ENCODE measurements around the gene SNAI3. TPM values are rescaled to one million over a fixed set of nuclear protein-coding genes. Genes with fewer than 3 reads are reported as not detected.
A peak's percentile ranks its signal among the peaks of the same experiment; 100 is the strongest.

SNAI3 gene
- total RNA-seq, 6 experiments from 2014 or later: 0.15 to 0.98 (median 0.35) TPM

- H3K4me1 ChIP-seq: no peaks in the 10 kb centered on the region
- peaks cover 0 to 9% (median 1%) of the 10 kb centered on the region in 4 donors for H3K36me3 ChIP-seq
- intact Hi-C loops (cut with DNase I): no loop called here
- H3K9me3 ChIP-seq: no peaks in the 10 kb centered on the region
- peak in 1 of 3 donors; percentile 55 for DNase-seq
- ATAC-seq: no peak
- no peak overlapping the region for H3K27ac ChIP-seq
- no CpG with 5 or more reads among the region's 15 CpGs for WGBS (ENCODE audit: insufficient coverage, low coverage, low lambda C conversion rate, missing lambda C conversion rate)
- no peaks in the 10 kb centered on the region for H3K27me3 ChIP-seq
- TF ChIP-seq POLR2A (IDR thresholded peaks at IDR 0.05): no peak
- TF ChIP-seq CTCF (IDR thresholded peaks at IDR 0.05): no peak
- H3K4me3 ChIP-seq: no peak overlapping the region
Measured at GRCh38 chr16:88695218-88695617, 8.9 kb upstream of the SNAI3 start.

- TF ChIP-seq POLR2A (IDR thresholded peaks at IDR 0.05): no peak
- no peak for TF ChIP-seq CTCF (IDR thresholded peaks at IDR 0.05)
- WGBS (ENCODE audit: insufficient coverage, low coverage, low lambda C conversion rate, missing lambda C conversion rate): 100% methylated on average over 1 of the region's 37 CpGs
- H3K9me3 ChIP-seq: no peaks in the 10 kb centered on the region
- peak in 1 of 3 donors; percentile 47 for DNase-seq
- intact Hi-C loops (cut with DNase I): no loop called here
- no peak overlapping the region for H3K27ac ChIP-seq
- no peak overlapping the region for H3K4me3 ChIP-seq
- no peaks in the 10 kb centered on the region for H3K4me1 ChIP-seq
- no peaks in the 10 kb centered on the region for H3K27me3 ChIP-seq
- ATAC-seq: no peak
- peaks cover 0 to 8% (median 1%) of the 10 kb centered on the region in 4 donors for H3K36me3 ChIP-seq
Measured at GRCh38 chr16:88694221-88695087, 8.1 kb upstream of the SNAI3 start.

GRCh38 chr16:88693420-88694177, 7.3 kb upstream of the SNAI3 start:
- TF ChIP-seq CTCF (IDR thresholded peaks at IDR 0.05) (no peak), POLR2A (IDR thresholded peaks at IDR 0.05) (no peak)
- H3K36me3 ChIP-seq: peaks cover 0 to 4% (median 1%) of the 10 kb centered on the region in 4 donors
- H3K4me1 ChIP-seq: no peaks in the 10 kb centered on the region
- no peaks in the 10 kb centered on the region for H3K27me3 ChIP-seq
- DNase-seq: peak in 1 of 3 donors; percentile 21
- H3K4me3 ChIP-seq: no peak overlapping the region
- intact Hi-C loops (cut with DNase I): no loop called here
- no peaks in the 10 kb centered on the region for H3K9me3 ChIP-seq
- ATAC-seq: no peak
- WGBS (ENCODE audit: insufficient coverage, low coverage, low lambda C conversion rate, missing lambda C conversion rate): 80% methylated on average over 1 of the region's 39 CpGs
- H3K27ac ChIP-seq: no peak overlapping the region

DNA sequence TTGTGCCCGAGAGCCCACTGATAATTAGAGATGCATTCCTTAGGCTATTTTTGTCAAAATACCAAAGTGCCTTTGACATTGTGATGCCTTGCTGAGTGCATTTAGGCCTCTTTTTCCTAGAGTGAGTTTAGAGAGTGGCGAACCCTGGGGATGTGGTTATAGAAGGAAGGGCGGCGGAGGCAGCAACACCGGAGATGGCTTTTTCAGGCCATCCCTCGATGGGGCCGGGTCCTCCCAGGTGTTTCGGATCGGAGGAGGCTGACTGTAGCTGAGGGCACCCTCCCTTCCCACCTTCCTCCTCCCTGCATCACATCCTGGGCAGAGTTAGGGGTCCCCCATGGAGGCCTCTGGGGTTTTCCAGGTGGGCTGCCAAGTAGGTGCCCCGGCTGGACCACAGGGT, 6.6 kb upstream of the SNAI3 start:
- ATAC-seq (no peak), DNase-seq (no peak)
- no peak for TF ChIP-seq POLR2A (IDR thresholded peaks at IDR 0.05)
- TF ChIP-seq CTCF (IDR thresholded peaks at IDR 0.05): no peak
- Histone ChIP-seq H3K27me3 (no peaks in the 10 kb centered on the region), H3K9me3 (no peaks in the 10 kb centered on the region), H3K4me1 (no peaks in the 10 kb centered on the region), H3K27ac (no peak overlapping the region), H3K4me3 (no peak overlapping the region), H3K36me3 (peaks cover 0 to 4% (median 1%) of the 10 kb centered on the region in 4 donors)
- WGBS (ENCODE audit: insufficient coverage, low coverage, low lambda C conversion rate, missing lambda C conversion rate): 60% methylated on average over 2 of the region's 10 CpGs
- intact Hi-C loops (cut with DNase I): no loop called here
